T-helper 22 cell (primary cell): ENCODE data around the gene TRIM14.
"Not testable (repeated sequence)": the region's sequence is repeated elsewhere in the genome, so short reads cannot be mapped to it uniquely, and the experiment has no call there.

Experiments
- DNase-seq: peaks from one replicate; pipeline ENCODE4 v3.0.0-alpha.2; 2020; ENCODE audit warnings: low read depth

Gene TRIM14

DNA sequence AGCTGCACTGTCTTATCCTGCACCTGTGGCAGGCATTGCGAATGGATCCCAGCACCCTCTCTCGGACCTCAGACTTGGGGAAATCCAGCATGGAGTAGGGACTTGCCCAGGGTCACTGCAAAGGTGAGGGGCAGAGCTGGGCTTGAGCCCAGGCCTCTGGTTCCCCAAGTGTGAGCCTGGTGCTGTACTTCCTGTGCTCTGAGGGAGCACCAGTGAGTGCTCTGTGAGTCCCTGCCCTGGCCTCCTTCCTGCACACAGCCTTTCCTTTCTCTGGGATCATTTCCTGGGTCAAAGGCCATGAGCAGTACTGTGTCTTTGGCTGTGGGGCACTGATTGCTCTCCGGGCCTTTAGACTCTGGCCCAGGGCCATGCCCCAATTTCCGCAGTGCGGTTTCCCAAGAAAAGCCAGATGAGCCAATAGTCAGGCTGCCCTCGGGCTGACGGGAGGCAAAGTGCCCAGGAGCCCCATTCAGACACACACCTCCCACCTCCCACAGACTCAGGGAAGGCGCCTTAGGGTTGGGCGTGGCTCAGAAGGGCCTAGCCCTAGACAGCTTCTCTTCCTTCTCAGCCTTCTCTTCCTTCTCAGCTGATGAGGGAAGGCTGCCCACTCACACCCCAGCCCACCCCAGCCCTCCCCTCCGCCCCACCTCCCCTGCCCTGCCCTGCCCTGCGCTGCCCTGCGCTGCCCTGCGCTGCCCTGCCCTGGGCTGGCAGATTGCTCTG, 23.3 kb upstream of the TRIM14 start:
- DNase-seq, result no peak

DNA sequence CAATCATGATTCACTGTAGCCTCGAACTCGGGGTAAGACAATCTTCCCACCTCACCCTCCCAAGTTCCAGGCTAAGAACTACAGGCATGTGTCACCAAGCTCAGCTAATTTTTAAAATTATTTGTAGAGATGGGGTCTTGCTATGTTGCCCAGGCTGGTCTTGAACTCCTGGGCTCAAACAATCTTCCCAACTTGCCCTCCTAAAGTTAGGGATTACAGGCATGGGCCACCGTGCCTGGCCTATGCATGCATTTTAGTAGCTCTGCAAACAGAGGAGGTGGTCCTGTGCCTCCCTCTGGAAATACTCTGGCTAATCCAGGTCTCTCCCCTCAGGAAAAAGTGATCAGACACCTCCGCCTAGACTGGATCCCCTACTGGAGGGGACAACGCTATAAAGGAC, 21.5 kb upstream of the TRIM14 start:
- DNase-seq, result no peak

DNA sequence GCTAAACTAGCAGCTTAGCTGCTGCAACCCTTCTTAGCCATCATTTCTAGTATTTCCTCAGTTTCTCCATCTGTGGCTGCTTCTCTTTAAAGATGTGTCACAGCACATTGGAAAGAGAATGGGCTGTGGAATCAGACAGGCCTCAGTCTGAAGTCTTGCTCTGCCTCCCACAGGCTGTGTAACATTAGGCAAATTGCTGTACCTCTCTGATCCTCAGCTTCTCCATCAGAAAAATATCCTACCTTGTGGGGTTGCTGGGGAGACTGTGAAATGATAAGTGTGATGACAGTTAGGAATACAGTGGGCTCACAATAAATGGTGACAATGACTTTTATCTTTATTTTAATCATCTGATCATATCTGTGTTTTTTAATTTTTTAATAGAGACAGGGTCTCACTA, 17.5 kb upstream of the TRIM14 start:
- DNase-seq, result no peak

DNA sequence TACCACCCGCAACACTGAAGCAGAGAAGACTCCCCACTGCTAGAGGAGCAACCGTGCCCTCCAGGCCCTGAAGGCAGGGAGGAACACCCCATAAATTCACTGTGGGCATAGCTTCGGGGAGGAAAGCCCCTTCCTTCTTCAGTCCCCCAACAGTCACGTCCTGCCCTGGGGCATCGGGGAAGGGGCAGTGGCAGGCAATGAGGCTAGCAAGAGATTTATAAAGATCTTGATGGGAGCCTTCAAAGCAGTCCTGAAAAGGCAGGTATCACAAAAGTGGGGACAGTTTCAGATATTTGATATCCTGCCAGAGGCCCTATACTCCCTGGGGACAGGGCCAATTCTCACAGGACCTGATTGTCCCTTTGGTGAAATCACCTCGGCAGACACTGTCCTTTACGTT, 16.9 kb upstream of the TRIM14 start:
- no peak for DNase-seq

DNA sequence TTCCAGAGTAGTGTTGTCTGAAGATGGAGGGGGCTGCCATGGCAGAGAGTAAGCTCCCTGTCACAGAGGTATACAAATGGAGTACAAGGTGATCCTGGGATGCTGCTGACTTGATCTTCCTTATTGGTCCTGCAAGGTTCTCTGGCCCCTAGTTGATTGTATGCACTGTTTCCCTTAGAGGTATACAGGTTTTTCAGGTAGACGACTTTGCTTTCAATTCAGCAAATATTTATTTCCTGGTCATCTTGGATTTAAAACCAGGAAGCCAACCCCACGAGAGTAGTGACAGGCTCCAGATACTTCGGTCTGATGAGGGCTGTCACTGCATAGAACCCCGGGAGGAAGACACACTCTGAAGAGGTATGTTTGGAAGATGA, 16.5 kb upstream of the TRIM14 start:
- DNase-seq, result no peak

DNA sequence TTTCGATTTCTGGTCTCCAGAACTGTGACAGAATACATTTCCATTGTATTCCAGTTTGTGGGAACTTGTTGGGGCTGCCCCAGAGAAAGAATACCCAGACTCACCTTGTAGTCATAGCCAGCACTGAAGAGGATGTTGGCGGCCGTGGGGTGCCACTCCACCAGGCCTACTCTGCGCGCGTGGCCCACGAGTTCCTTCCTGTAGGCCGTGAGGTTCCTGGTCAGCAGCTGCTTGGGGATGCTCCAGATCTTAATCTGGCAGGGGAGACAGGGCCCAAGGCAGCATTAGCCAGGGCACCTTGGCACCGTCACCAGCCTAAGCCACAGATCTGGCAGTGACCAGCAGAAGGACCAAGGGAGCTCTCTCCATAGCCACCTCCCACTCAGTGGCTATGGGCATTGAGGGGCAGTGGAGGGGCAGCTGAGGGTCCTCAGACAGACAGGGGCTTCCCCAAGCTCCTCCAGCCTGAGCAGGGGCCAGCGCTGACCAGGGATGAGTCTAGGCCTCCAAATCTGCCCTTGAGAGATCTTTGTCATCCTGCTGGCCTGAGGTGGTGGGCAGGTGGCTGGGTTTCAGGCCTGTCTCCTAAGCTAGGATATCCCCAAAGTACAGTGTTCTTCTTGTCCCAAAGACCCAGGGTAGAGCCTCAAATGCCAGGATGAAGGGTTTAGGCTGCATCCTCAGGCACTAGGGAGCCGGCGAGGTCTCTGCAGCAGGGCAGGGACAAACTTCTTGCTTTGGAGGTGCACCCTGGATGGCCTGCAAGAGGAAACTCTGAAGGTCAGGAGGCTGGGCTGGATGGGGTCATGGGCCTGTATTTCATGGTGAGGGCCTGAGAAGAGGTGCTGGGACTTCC, 15.9 kb upstream of the TRIM14 start:
- DNase-seq, result no peak

DNA sequence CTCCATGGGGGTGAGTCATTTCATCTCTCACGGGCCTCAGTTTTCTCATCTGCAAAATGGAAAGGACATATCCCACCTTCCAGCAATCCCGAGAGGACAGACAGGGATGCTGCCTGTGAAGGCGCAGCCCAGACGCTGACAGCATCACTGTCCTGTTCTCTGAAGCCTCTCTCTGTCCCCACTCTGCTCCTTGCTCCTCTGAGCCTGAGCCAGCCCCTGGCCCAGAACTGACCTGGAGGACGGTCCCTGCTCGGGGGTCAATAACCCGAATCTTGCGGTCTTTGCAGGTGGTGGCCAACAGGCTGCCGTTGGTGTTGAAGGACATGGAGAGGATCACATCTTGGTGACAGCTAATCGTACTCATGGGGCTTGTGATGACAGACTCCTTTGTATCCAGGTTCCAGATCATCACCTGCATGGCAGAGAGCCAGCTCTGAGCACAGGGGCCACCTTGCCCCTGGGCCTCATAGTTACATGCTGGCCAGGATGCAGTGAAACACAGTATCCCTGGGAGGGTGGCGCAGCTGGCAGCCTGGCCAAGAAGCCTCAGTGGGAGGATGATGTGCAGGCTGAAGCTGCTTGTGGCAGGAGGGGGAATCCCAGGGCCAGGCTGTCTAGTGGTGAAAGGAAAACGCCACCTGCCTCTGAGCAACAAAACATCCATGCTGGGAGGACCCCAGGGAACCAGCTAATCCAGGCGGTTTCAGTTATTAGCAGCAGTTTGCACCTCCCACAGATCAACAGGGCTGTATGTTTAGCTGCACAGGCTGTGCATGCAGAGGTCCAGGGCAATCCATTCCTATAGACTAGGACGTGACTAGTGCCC, 14.0 kb upstream of the TRIM14 start:
- no peak for DNase-seq

DNA sequence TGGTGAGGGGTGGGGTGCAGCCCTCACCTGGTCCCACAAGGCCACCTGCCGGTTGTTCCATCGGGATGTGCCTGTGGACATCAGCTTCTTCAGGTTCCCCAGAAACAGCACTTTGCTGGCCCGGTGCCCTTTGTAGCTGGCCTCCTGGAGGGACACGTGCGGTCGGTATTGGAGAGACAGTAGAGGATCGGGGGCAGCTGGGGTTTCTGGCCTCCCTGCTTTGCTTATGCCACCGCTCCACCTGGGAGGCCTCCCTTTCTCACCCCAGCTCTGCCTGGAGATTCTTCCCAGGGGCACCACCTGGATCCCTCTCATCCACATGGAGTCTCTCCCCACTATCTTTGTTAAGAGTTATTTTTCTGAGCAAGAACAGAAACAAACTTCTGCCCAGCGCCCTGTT, 13.1 kb upstream of the TRIM14 start:
- DNase-seq, result no peak

DNA sequence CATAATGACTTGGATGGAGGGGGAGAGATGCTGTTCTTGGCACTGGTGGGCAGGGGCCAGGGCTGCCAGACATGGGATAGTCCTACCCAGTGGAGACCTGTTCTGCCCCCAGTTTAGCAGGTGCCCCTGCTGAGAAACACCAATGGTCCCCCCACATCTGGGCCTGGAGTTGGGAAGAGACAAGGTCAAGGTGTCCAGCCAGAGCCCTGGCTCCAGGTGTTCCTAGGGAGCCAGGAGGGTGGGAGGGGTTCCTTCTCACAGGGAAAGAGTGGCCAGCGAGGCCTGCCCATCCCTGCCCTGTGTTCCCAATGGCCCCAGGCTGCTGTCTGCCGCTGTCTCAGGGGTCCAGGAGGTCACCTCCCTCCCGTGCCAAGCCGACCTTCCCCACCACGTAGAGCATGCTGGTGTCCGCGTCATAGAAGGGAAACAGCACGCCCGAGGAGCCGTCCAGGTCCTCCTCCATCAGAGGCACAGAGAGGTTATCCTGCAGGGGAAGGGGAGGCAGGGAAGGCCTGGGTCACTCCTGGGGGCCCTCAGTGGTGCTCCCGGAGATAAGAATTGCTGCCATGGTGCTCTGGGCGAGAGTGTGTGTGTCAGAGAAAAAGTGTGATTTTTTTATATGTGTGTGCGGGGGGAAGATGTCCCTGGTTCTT, 11.7 kb upstream of the TRIM14 start:
- DNase-seq, result no peak

DNA sequence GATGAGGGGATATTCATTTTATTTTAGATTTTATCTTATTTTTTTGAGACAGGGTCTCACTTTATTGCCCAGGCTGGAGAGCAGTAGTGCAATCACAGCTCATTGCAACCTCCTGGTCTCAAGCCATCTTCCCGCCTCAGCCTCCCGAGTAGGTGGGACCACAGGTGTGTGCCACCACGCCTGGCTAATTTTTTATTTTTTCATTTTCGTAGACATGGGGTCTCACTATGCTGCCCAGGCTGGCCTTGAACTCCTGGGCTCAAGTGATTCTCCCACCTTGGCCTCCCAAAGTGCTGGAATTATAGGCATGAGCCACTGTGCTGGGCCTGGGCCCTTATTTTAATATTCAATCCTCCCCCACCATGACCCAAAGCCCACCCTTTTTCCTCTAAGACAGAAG, 11.0 kb upstream of the TRIM14 start:
- DNase-seq, result not testable (repeated sequence)

DNA sequence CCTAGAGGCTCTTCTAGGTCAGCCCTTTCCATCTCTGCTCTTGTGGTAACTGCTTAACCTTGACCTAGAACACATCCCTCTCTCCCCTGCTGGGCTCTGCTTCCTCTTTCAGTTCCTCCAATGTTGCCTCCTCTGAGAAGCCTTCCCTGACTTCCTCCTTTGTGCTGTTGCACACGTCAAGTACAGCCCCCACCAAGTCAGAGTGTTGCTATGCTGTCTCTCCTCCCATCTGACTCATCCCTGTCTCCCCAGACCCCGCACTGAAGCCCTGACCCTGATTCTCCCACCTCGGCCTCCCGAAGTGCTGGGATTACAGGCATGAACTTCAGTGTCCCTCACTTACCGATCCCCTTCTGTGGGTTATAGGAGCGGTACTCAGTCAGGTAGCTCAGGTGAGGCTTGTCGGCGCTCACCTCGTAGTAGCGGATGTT, 10.4 kb upstream of the TRIM14 start:
- DNase-seq, result no peak

DNA sequence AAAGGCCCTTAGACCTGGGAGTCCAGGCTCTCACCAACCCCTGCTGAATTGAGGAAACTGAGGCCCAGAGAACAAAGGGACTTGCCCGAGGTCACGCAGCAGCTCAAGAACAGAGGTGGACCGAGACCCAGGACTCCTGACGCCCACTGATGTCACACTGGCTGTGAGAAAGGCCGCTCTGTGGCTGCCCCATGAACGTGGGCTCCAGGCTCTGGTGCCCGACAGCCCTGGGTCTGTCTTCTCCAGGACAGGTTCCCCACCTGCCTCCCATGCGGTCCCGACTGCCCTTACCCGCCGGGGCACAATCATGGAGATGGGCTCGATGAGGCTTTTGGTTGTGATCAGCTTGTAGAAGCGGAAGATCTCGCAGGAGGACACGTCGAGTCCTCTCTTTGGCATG, 9.3 kb upstream of the TRIM14 start:
- no peak for DNase-seq

DNA sequence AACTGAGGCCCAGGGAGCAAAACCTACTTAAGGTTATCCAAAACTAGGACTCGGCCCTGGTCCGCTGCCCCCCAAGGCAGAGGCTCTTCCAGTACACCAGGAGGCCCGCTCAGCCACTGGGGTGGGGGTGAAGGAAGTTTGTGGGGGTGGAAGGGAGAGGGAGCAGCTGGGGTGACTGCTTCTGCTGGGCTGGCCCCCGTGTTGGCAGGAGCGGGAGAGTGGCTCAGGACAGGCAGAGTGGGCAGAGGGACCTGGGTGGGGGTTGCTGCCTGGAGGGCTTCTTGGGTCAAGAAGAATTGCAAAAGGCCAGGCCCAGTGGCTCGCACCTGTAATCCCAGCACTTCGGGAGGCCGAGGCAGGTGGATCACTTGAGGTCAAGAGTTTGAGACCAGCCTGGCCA, 8.2 kb upstream of the TRIM14 start:
- DNase-seq, result no peak

DNA sequence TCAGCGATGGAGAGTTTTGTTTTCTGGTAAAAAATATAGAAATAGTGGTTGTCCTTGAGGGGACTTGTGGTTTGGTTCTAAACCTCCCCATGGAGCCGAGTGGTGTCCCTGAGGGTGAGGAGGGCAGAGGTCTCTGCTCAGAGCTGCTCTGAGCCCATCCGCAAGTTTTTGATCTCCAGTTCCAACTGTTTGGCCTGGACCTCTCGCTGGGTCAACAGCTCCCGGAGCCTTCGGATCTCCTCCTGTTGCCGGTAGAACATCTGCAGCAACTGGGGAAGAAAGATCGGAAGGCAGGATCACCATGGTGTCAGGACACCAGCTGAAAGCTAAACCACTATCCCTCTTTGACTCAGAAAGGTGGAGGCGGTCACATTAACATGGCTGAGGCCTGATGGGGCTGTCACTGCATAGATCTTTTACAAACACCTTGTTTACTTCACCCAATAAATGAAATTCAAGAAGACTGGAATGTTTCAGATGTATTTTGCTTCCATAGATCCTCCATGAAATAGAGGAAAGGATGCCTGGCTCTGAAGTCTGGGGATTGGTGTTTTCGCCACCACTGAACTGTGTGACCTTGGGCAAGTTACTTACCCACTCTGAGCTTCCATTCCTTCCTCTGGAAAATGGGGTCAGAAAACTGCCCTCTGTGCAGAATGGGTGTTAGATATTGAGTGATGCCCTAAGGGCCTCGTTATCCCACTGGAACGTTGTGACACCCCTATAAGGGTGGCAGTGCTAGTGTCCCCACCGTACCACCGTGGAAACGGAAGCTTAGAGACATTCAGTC, 5.8 kb upstream of the TRIM14 start:
- no peak for DNase-seq

DNA sequence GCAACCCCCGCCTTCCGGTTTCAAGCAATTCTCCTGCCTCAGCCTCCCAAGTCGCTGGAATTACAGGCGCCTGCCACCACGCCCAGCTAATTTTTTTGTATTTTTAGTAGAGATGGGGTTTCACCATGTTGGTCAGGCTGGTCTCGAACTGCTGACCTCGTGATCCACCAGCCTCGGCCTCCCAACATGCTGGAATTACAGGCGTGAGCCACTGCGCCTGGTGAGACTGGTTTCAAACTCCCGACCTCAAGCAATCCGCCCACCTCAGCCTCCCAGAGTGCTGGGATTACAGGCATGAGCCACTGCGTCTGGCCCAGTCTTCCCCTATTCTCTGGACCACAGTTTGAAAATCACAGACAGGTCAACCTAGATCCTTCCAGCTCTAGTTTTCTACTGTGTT, 5.1 kb upstream of the TRIM14 start:
- DNase-seq, result not testable (repeated sequence)

DNA sequence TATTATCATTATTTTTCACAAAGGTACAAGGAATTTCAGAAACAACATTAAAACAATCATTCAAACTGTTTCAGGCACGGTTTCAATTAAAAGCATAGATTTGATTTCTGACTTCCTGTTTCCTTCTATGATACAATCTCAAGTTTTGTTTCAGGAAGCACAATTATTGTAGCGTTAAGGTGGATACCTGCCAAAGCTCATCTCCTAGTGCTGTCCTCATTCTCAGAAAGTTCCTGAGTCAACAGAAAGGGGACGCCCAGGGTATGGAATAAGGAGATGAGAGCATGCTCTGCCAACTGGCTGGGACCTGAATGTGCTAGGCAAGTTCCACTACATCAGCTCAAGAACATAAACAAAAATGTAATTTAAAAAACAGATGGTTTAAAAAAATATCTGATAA, 2.0 kb upstream of the TRIM14 start:
- no peak for DNase-seq

DNA sequence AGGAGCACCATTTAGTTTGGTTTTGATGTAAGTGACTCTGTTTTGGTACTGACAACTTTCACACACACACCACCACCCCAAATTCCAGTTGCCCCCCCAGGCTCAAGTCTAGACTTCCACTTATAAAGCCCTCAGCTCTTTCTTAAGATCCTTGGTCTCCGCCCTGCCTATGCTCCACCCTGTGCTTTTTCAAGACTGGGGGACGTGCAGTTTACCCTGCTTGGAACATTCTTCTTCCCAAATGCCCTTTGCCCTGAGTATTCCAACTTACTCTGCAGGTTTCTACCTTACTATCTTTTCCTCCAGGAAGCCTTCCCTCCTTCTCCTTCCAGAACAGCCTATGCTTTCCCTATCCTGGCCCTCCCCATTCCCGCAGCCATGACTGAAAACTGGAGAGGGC, 1.5 kb upstream of the TRIM14 start:
- no peak for DNase-seq

DNA sequence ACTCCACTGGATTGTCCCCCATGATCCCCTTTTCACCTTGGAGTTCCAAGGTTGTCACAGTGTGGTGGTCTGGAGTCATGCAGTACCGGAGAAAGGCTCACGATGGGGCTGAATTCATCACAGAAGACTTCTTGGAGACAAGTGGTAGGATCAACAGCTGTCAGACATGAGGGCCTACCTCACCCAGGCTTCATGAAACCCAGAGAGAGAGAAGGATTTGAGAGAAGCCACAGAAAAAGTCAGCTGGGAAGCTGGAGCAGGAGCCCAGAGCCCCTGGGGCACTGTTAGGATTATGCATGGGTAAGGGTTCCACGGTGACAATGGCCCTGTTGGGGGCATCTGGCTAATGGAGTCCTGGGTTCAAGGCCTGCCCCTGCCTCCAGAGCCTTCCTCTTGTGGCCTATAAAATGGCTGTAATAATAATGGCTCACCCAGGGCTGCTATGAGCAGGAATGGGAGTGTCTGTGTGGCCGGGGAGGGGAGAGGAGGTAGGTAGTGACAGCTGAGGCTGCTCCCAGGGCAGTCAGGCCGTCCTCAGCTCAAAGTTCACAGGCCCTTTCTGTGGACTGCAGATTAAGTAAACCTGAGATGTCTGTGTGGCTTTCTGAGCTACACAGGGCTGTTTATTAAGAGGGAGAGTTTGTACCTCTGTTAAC, 910 bp downstream of the TRIM14 start:
- no peak for DNase-seq

DNA sequence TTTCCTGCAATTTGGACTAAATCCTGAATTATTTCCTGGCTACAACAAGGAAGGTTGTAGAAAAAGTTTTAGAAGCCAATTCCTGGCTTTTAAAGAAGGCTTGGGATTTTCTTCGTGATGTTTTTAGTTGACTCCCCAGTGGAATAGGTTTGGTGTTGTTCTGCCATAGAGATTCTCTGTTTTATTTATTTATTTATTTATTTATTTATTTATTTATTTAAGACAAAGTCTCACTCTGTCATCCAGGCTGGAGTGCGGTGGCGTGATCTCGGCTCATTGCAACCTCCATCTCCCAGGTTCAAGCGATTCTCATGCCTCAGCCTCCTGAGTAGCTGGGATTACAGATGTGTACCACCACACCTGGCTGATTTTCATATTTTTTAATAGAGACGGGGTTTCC, 1.9 kb downstream of the TRIM14 start:
- not testable (repeated sequence) for DNase-seq

DNA sequence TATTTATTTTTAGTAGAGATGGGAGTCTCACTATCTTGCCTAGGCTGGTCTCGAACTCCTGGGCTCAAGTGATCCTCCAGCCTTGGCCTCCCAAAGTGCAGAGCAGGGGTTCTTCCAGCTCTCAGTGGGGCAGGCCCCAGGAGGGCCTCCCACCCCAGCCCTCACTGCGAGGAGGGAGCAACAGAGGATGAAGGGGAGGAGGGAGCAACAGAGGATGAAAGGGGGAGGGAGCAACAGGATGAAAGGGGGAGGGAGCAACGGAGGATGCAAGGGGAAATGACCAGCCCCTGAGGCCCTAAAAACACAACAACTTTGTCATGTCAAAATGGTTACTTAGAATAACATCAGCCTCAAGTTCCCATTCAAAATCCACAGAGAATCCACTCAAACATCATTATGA, 10.0 kb downstream of the TRIM14 start:
- no peak for DNase-seq

DNA sequence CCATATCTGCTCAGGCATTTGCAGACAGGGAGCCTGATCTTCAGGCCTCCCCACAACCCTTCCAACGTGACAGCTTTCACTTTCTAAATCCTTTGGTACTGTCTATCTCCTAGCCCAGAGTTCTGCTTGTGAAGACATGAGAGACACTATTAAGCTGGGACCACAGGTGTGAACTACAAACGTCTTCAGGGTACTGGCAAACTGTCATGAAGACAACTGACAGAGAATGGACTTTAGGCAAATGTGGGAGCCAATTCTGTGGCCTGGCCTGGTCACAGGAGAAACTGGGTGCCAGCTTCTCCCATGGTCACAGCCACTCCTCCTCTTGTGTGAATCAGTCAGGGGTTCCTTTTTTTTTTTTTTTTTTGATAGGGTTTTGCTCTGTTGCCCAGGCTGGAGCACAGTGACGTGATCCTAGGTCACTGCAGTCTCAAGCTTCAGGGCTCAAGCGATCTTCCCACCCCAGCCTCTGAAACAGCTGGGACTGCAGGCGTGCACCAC, 10.4 kb downstream of the TRIM14 start:
- no peak for DNase-seq
